Measurements from ENCODE around the gene CSTPP1. TPM values are rescaled to one million over a fixed set of nuclear protein-coding genes. Genes with fewer than 3 reads are reported as not detected.
"Not testable (repeated sequence)": the region's sequence is repeated elsewhere in the genome, so short reads cannot be mapped to it uniquely, and the experiment has no call there.

The CSTPP1 gene
- total RNA-seq, 1 donor from 2014 or later = 31.5 TPM

GRCh38 chr11:47067401-47067800 lies 130.8 kb downstream of the CSTPP1 start:
- Histone ChIP-seq H3K27me3 (ENCODE audit: control insufficient read depth, insufficient read depth, low read length) (no peaks in the 10 kb centered on the region), H3K4me3 (ENCODE audit: low read depth, low read length) (no peak overlapping the region), H3K36me3 (ENCODE audit: control insufficient read depth, insufficient read depth, low read length) (no peaks in the 10 kb centered on the region)
- no peak for TF ChIP-seq CTCF (IDR thresholded peaks at IDR 0.05; ENCODE audit: insufficient read depth, low read length, poor library complexity, severe bottlenecking)
- no peak for DNase-seq (ENCODE audit: low read depth)

- Histone ChIP-seq H3K4me3 (ENCODE audit: low read depth, low read length) (no peak overlapping the region), H3K27me3 (ENCODE audit: control insufficient read depth, insufficient read depth, low read length) (no peaks in the 10 kb centered on the region), H3K36me3 (ENCODE audit: control insufficient read depth, insufficient read depth, low read length) (no peaks in the 10 kb centered on the region)
- DNase-seq (ENCODE audit: low read depth) = no peak
- no peak for TF ChIP-seq CTCF (IDR thresholded peaks at IDR 0.05; ENCODE audit: insufficient read depth, low read length, poor library complexity, severe bottlenecking)
These were observed 134.2 kb downstream of the CSTPP1 start for GRCh38 chr11:47070769-47071168.

DNA sequence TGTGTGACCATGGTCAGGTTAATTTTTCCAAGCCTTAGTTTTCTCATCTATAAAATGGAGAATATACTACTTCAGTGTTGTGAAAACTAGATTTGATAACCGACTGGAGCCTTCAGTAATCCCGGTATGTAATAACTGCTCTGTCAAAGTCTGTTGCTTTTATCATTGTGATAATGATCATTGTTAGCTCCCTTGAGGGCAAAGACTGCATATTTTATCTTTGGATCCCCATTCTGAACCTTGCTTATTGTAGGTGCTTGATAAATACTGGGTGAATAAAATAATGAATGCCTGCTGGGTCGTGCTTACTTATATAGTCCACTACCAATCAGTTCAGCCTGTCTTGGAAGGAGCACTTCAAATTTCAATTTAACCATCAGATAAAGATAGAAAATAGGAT lies 134.8 kb downstream of the CSTPP1 start:
- no peak for TF ChIP-seq CTCF (IDR thresholded peaks at IDR 0.05; ENCODE audit: insufficient read depth, low read length, poor library complexity, severe bottlenecking)
- H3K4me3 ChIP-seq (ENCODE audit: low read depth, low read length) = no peak overlapping the region
- H3K27me3 ChIP-seq (ENCODE audit: control insufficient read depth, insufficient read depth, low read length) = no peaks in the 10 kb centered on the region
- no peak for DNase-seq (ENCODE audit: low read depth)
- no peaks in the 10 kb centered on the region for H3K36me3 ChIP-seq (ENCODE audit: control insufficient read depth, insufficient read depth, low read length)

DNA sequence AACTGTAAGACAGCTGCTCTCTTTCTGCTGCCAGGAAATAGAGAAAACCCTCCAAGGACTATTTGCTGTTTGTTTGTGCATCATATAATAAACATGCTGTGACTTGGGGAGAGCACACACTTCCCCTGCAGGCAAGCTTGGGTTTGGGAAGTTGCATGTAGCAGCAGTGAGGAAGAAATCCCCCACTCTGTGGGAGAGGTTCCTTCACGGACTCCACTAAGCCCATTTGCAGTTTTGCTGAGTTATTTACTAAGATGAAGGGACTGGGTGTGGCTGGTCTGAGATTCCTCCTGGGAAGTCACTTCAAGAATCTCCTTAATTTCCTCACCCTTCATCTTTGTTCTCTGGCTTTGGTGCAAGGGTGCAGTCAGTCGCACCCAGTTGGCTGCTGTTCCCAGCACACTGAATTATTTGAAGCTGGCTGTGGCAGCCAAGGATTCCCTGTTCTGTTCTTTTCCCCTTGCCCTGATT lies 135.3 kb downstream of the CSTPP1 start:
- TF ChIP-seq CTCF (IDR thresholded peaks at IDR 0.05; ENCODE audit: insufficient read depth, low read length, poor library complexity, severe bottlenecking) = no peak
- no peaks in the 10 kb centered on the region for H3K36me3 ChIP-seq (ENCODE audit: control insufficient read depth, insufficient read depth, low read length)
- H3K27me3 ChIP-seq (ENCODE audit: control insufficient read depth, insufficient read depth, low read length) = no peaks in the 10 kb centered on the region
- no peak overlapping the region for H3K4me3 ChIP-seq (ENCODE audit: low read depth, low read length)
- DNase-seq (ENCODE audit: low read depth) = no peak

- no peak for DNase-seq (ENCODE audit: low read depth)
- TF ChIP-seq CTCF (IDR thresholded peaks at IDR 0.05; ENCODE audit: insufficient read depth, low read length, poor library complexity, severe bottlenecking) = no peak
- no peak overlapping the region for H3K4me3 ChIP-seq (ENCODE audit: low read depth, low read length)
- H3K36me3 ChIP-seq (ENCODE audit: control insufficient read depth, insufficient read depth, low read length) = no peaks in the 10 kb centered on the region
- no peaks in the 10 kb centered on the region for H3K27me3 ChIP-seq (ENCODE audit: control insufficient read depth, insufficient read depth, low read length)
These were observed 142.4 kb downstream of the CSTPP1 start for GRCh38 chr11:47078751-47079521.

DNA sequence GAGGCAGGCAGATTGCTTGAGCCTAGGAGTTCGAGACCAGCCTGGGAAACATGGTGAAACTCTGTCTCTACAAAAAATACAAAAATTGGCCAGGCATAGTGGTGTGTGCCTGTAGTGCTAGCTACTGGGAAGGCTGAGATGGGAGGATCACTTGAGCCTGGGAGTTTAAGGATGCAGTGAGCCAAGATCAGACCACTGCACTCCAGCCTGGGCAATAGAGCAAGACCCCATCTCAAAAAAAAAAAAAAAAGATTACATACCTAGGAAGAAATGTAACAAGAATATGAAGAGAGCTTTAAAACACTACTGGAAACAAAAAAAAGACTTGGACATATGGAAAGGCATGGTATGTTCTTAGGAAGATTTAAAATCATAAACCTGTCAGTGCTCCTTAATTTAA lies 144.2 kb downstream of the CSTPP1 start:
- H3K27me3 ChIP-seq (ENCODE audit: control insufficient read depth, insufficient read depth, low read length); H3K36me3 ChIP-seq (ENCODE audit: control insufficient read depth, insufficient read depth, low read length); DNase-seq (ENCODE audit: low read depth); H3K4me3 ChIP-seq (ENCODE audit: low read depth, low read length): not testable (repeated sequence)

Measured in kidney epithelial cell (primary cell).